GM12874 (cell line): ENCODE measurements around the gene SLIT3.

ENCODE experiments used
- CTCF ChIP-seq: IDR thresholded peaks from 2 replicates; pipeline ENCODE4 v1.5.1; 2011; ENCODE audit warnings: low read depth, mild to moderate bottlenecking, control low read depth, low read length, moderate library complexity; ENCODE audit not compliant: insufficient read depth

SLIT3 gene

GRCh38 chr5:169290895-169291294, 10.0 kb downstream of the SLIT3 start:
- no peak for TF ChIP-seq CTCF

GRCh38 chr5:169289520-169289919, 11.4 kb downstream of the SLIT3 start:
- TF ChIP-seq CTCF, result no peak

- TF ChIP-seq CTCF, result no peak
These were observed 12.6 kb downstream of the SLIT3 start for GRCh38 chr5:169288066-169288930.

- TF ChIP-seq CTCF, result no peak
These were observed 13.4 kb downstream of the SLIT3 start for GRCh38 chr5:169287529-169287928.

- TF ChIP-seq CTCF, result no peak
These were observed 14.2 kb downstream of the SLIT3 start for GRCh38 chr5:169286572-169287300.

- no peak for TF ChIP-seq CTCF
These were observed 17.1 kb downstream of the SLIT3 start for GRCh38 chr5:169283887-169284286.

- no peak for TF ChIP-seq CTCF
These were observed 19.3 kb downstream of the SLIT3 start for GRCh38 chr5:169281625-169282024.
